Measurements from ENCODE around the gene PDZK1. TPM values are rescaled to one million over a fixed set of nuclear protein-coding genes. Genes with fewer than 3 reads are reported as not detected.
"Not testable (repeated sequence)": the region's sequence is repeated elsewhere in the genome, so short reads cannot be mapped to it uniquely, and the experiment has no call there.

PDZK1 gene
- total RNA-seq, 1 donor from 2014 or later = under 0.01 TPM

DNA sequence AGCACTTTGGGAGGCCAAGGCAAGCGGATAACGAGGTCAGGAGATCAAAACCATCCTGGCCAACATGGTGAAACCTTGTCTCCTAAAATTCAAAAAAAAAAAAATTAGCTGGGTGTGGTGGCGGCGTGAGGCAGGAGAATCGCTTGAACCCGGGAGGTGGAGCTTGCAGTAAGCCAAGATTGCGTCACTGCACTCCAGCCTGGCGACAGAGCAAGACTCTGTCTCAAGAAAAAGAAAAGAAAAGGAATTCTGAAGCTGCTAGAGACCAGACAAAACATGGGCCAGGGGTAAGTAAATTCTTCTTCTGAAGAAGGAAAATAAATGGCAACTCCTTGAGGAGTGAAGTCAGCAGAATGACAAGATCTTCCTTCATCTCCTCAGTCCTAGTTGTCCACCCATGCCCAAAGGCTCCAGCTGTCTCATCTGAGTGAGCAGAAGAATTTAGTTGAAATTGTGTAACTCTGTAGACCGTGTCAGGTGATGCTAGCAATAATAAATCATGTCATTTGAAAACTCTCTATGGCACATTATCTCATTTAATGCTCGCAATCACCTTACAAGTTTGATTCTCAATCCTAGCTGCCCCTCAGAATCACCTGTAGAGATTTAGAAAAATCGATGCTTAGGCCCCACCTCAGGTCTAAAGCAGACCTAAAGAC lies 14.3 kb downstream of the PDZK1 start:
- H3K4me1 ChIP-seq (ENCODE audit: control insufficient read depth in 3 of 3, insufficient read depth in 3 of 3, low read length in 3 of 3) = no peaks in the 10 kb centered on the region
- no peak overlapping the region for H3K9ac ChIP-seq (ENCODE audit: low read depth in 1 of 3, low read length in 3 of 3)
- H3K4me3 ChIP-seq (ENCODE audit: low read length in 3 of 3) = no peak overlapping the region
- H3K27ac ChIP-seq (ENCODE audit: low read depth, low read length) = no peak overlapping the region
- no peaks in the 10 kb centered on the region for H3K27me3 ChIP-seq (ENCODE audit: control insufficient read depth in 3 of 3, insufficient read depth in 3 of 3, low read length in 3 of 3)
- H3K36me3 ChIP-seq (ENCODE audit: control insufficient read depth in 3 of 3, insufficient read depth in 3 of 3, low read length in 3 of 3) = no peaks in the 10 kb centered on the region
- no peaks in the 10 kb centered on the region for H3K9me3 ChIP-seq (ENCODE audit: control insufficient read depth in 3 of 3, low read length in 3 of 3)

DNA sequence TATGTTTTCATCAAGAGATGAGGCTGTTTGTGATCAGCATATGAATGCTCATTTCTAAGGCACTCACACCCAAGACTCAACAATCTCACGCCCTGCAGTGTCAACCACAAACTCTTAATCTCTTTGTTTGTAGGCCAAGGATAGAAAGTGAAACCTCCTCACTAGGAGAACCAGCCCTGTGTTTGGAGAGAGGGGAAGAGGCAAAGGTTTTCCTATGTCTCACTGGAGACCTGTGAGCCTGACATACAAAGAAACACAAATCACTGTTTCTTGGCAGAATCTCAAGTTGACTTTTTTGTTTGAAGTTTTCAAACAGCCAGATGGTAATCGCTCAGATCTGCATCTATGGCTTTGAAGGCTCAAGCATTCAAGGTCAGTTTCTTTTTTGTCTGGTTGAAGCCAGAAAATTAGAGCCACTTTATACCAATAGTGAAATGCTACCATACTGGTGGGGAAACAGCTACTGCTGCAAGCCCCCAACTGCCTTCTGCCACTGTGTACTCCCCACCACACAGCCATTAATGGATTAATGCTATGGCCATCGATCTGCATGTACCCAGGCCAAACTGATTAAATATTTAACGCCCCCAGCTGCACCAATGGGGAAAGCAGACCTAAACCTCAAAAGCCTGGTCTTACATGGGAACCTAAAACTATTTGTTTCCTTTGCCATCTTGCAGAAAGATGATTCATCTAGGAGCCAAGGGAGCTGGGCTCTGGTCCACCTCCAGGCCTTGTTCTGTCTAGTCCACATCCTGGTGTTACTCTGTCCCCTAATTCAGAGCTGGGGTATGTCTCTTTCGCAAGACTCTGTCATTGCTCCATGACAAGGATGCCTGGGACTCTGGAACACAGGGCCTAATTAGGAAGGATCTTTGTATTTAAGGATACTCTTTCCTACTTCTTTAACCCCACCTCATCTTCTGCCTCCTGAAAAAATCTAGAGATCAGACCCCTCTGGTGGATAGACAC lies 16.3 kb downstream of the PDZK1 start:
- no peak overlapping the region for H3K4me3 ChIP-seq (ENCODE audit: low read length in 3 of 3)
- H3K27ac ChIP-seq (ENCODE audit: low read depth, low read length) = no peak overlapping the region

GRCh38 chr1:145689922-145690321 lies 17.2 kb downstream of the PDZK1 start:
- H3K9ac ChIP-seq (ENCODE audit: low read depth in 1 of 3, low read length in 3 of 3) = no peak overlapping the region
- H3K4me1 ChIP-seq (ENCODE audit: control insufficient read depth in 3 of 3, insufficient read depth in 3 of 3, low read length in 3 of 3) = no peaks in the 10 kb centered on the region
- no peak overlapping the region for H3K27ac ChIP-seq (ENCODE audit: low read depth, low read length)
- no peaks in the 10 kb centered on the region for H3K27me3 ChIP-seq (ENCODE audit: control insufficient read depth in 3 of 3, insufficient read depth in 3 of 3, low read length in 3 of 3)
- H3K36me3 ChIP-seq (ENCODE audit: control insufficient read depth in 3 of 3, insufficient read depth in 3 of 3, low read length in 3 of 3) = no peaks in the 10 kb centered on the region
- H3K4me3 ChIP-seq (ENCODE audit: low read length in 3 of 3) = no peak overlapping the region
- no peaks in the 10 kb centered on the region for H3K9me3 ChIP-seq (ENCODE audit: control insufficient read depth in 3 of 3, low read length in 3 of 3)

More for the DNA sequence above, 16.3 kb downstream of the PDZK1 start:
- Histone ChIP-seq H3K9ac (ENCODE audit: low read depth in 1 of 3, low read length in 3 of 3) (no peak overlapping the region), H3K4me1 (ENCODE audit: control insufficient read depth in 3 of 3, insufficient read depth in 3 of 3, low read length in 3 of 3) (no peaks in the 10 kb centered on the region), H3K9me3 (ENCODE audit: control insufficient read depth in 3 of 3, low read length in 3 of 3) (no peaks in the 10 kb centered on the region), H3K36me3 (ENCODE audit: control insufficient read depth in 3 of 3, insufficient read depth in 3 of 3, low read length in 3 of 3) (no peaks in the 10 kb centered on the region), H3K27me3 (ENCODE audit: control insufficient read depth in 3 of 3, insufficient read depth in 3 of 3, low read length in 3 of 3) (no peaks in the 10 kb centered on the region)

GRCh38 chr1:145688924-145689323 lies 18.2 kb downstream of the PDZK1 start:
- Histone ChIP-seq H3K9ac (ENCODE audit: low read depth in 1 of 3, low read length in 3 of 3) (no peak overlapping the region), H3K9me3 (ENCODE audit: control insufficient read depth in 3 of 3, low read length in 3 of 3) (no peaks in the 10 kb centered on the region), H3K4me3 (ENCODE audit: low read length in 3 of 3) (no peak overlapping the region), H3K4me1 (ENCODE audit: control insufficient read depth in 3 of 3, insufficient read depth in 3 of 3, low read length in 3 of 3) (no peaks in the 10 kb centered on the region), H3K27ac (ENCODE audit: low read depth, low read length) (no peak overlapping the region), H3K36me3 (ENCODE audit: control insufficient read depth in 3 of 3, insufficient read depth in 3 of 3, low read length in 3 of 3) (no peaks in the 10 kb centered on the region), H3K27me3 (ENCODE audit: control insufficient read depth in 3 of 3, insufficient read depth in 3 of 3, low read length in 3 of 3) (no peaks in the 10 kb centered on the region)

DNA sequence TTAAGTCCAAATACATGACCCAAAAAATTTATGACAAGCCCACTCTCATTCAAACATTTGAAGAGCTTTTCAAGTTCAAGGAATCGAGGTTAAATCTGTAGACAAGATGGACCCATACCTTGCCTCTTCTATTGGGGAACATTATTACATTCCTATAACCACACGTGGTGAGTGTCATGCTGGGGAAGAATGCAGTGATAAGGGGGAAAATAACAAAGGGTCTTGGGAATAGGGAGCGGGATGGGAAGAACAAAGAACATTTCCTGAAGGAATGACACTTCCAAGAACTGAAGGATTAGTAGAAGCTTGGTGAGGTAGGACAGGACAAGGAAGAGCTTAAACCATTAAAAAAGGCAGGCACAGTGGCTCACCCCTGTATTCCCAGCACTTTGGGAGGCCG lies 18.8 kb downstream of the PDZK1 start:
- H3K9ac ChIP-seq (ENCODE audit: low read depth in 1 of 3, low read length in 3 of 3) = no peak overlapping the region
- H3K27me3 ChIP-seq (ENCODE audit: control insufficient read depth in 3 of 3, insufficient read depth in 3 of 3, low read length in 3 of 3) = no peaks in the 10 kb centered on the region
- H3K4me3 ChIP-seq (ENCODE audit: low read length in 3 of 3) = no peak overlapping the region
- H3K9me3 ChIP-seq (ENCODE audit: control insufficient read depth in 3 of 3, low read length in 3 of 3) = no peaks in the 10 kb centered on the region
- H3K4me1 ChIP-seq (ENCODE audit: control insufficient read depth in 3 of 3, insufficient read depth in 3 of 3, low read length in 3 of 3) = no peaks in the 10 kb centered on the region
- no peaks in the 10 kb centered on the region for H3K36me3 ChIP-seq (ENCODE audit: control insufficient read depth in 3 of 3, insufficient read depth in 3 of 3, low read length in 3 of 3)
- no peak overlapping the region for H3K27ac ChIP-seq (ENCODE audit: low read depth, low read length)

DNA sequence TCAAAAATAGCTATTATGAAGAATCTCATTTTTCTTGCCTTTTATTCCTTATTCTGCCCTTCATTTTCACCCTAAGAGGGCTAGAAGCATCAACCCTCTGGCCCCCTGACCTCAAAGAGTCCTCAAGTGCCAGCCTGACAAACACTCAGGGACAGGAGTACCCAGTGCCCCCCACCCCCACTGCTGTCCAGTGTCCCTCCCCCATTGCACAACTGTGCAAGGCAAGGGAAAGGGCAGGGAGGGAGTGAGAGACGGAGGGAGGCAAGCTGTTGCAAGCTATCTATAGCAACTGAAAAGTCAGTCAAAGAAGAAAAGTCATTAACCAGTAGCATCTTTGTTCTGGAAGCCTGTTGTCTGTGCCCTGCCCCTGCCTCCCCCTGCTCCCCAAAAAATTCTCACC lies 21.1 kb downstream of the PDZK1 start:
- not testable (repeated sequence) for H3K36me3 ChIP-seq (ENCODE audit: control insufficient read depth in 3 of 3, insufficient read depth in 3 of 3, low read length in 3 of 3); H3K27me3 ChIP-seq (ENCODE audit: control insufficient read depth in 3 of 3, insufficient read depth in 3 of 3, low read length in 3 of 3); H3K4me1 ChIP-seq (ENCODE audit: control insufficient read depth in 3 of 3, insufficient read depth in 3 of 3, low read length in 3 of 3); H3K4me3 ChIP-seq (ENCODE audit: low read length in 3 of 3); H3K9me3 ChIP-seq (ENCODE audit: control insufficient read depth in 3 of 3, low read length in 3 of 3); H3K27ac ChIP-seq (ENCODE audit: low read depth, low read length); H3K9ac ChIP-seq (ENCODE audit: low read depth in 1 of 3, low read length in 3 of 3)

- not testable (repeated sequence) for H3K36me3 ChIP-seq (ENCODE audit: control insufficient read depth in 3 of 3, insufficient read depth in 3 of 3, low read length in 3 of 3); H3K4me1 ChIP-seq (ENCODE audit: control insufficient read depth in 3 of 3, insufficient read depth in 3 of 3, low read length in 3 of 3); H3K9ac ChIP-seq (ENCODE audit: low read depth in 1 of 3, low read length in 3 of 3); H3K4me3 ChIP-seq (ENCODE audit: low read length in 3 of 3); H3K27ac ChIP-seq (ENCODE audit: low read depth, low read length); H3K9me3 ChIP-seq (ENCODE audit: control insufficient read depth in 3 of 3, low read length in 3 of 3); H3K27me3 ChIP-seq (ENCODE audit: control insufficient read depth in 3 of 3, insufficient read depth in 3 of 3, low read length in 3 of 3)
These were observed 22.3 kb downstream of the PDZK1 start for GRCh38 chr1:145684858-145685257.

GRCh38 chr1:145673217-145673616 lies 34.0 kb downstream of the PDZK1 start:
- H3K9ac ChIP-seq (ENCODE audit: low read depth in 1 of 3, low read length in 3 of 3); H3K9me3 ChIP-seq (ENCODE audit: control insufficient read depth in 3 of 3, low read length in 3 of 3); H3K36me3 ChIP-seq (ENCODE audit: control insufficient read depth in 3 of 3, insufficient read depth in 3 of 3, low read length in 3 of 3); H3K4me3 ChIP-seq (ENCODE audit: low read length in 3 of 3); H3K27me3 ChIP-seq (ENCODE audit: control insufficient read depth in 3 of 3, insufficient read depth in 3 of 3, low read length in 3 of 3); H3K27ac ChIP-seq (ENCODE audit: low read depth, low read length); H3K4me1 ChIP-seq (ENCODE audit: control insufficient read depth in 3 of 3, insufficient read depth in 3 of 3, low read length in 3 of 3): not testable (repeated sequence)

- H3K9ac ChIP-seq (ENCODE audit: low read depth in 1 of 3, low read length in 3 of 3); H3K4me3 ChIP-seq (ENCODE audit: low read length in 3 of 3); H3K27me3 ChIP-seq (ENCODE audit: control insufficient read depth in 3 of 3, insufficient read depth in 3 of 3, low read length in 3 of 3); H3K4me1 ChIP-seq (ENCODE audit: control insufficient read depth in 3 of 3, insufficient read depth in 3 of 3, low read length in 3 of 3); H3K9me3 ChIP-seq (ENCODE audit: control insufficient read depth in 3 of 3, low read length in 3 of 3); H3K36me3 ChIP-seq (ENCODE audit: control insufficient read depth in 3 of 3, insufficient read depth in 3 of 3, low read length in 3 of 3); H3K27ac ChIP-seq (ENCODE audit: low read depth, low read length): not testable (repeated sequence)
These were observed 36.0 kb downstream of the PDZK1 start for GRCh38 chr1:145670995-145671745.

GRCh38 chr1:145665015-145665414 lies 42.2 kb downstream of the PDZK1 start:
- not testable (repeated sequence) for H3K27me3 ChIP-seq (ENCODE audit: control insufficient read depth in 3 of 3, insufficient read depth in 3 of 3, low read length in 3 of 3)

More at GRCh38 chr1:145665015-145665414, 42.2 kb downstream of the PDZK1 start:
- H3K27ac ChIP-seq (ENCODE audit: low read depth, low read length); H3K4me1 ChIP-seq (ENCODE audit: control insufficient read depth in 3 of 3, insufficient read depth in 3 of 3, low read length in 3 of 3); H3K9ac ChIP-seq (ENCODE audit: low read depth in 1 of 3, low read length in 3 of 3); H3K9me3 ChIP-seq (ENCODE audit: control insufficient read depth in 3 of 3, low read length in 3 of 3); H3K36me3 ChIP-seq (ENCODE audit: control insufficient read depth in 3 of 3, insufficient read depth in 3 of 3, low read length in 3 of 3); H3K4me3 ChIP-seq (ENCODE audit: low read length in 3 of 3): not testable (repeated sequence)
